ENCODE data around the gene COX15.

DNA sequence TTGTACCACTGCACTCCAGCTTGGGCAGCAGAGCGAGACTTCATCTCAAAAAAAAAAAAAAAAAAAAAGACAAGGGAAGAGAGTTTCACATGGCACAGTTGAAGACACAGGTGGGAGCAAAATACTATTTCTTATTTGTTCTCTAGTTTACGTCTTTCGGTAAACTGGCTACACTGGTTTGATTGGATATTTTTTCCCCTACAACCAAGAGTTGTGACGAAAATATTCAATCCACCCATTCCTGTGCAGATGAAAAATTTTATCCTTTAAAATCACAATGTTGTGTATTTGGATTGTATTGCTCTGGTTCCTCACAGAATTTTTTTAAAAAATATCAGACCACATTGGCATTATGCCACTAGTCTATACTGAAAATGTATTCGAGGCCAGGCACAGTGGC lies 36.0 kb upstream of the COX15 start:
- TF ChIP-seq NFIC (IDR thresholded peaks at IDR 0.05) (no peak), MAX (IDR thresholded peaks at IDR 0.05) (no peak), REST (IDR thresholded peaks at IDR 0.05; ENCODE audit: low read depth) (no peak), RAD21 (IDR thresholded peaks at IDR 0.05; ENCODE audit: low read depth) (no peak), TCF12 (IDR thresholded peaks at IDR 0.05; ENCODE audit: low read depth) (no peak), EGR1 (IDR thresholded peaks at IDR 0.05) (no peak), TEAD4 (IDR thresholded peaks at IDR 0.05) (no peak), YY1 (IDR thresholded peaks at IDR 0.05; ENCODE audit: low read depth) (no peak), CREB1 (IDR thresholded peaks at IDR 0.05; ENCODE audit: low read depth) (no peak), TAF1 (IDR thresholded peaks at IDR 0.05; ENCODE audit: low read depth) (no peak), EP300 (IDR thresholded peaks at IDR 0.05; ENCODE audit: borderline replicate concordance) (no peak), CEBPB (IDR thresholded peaks at IDR 0.05) (no peak), ZBTB7A (IDR thresholded peaks at IDR 0.05; ENCODE audit: low read depth) (no peak)
- TF ChIP-seq, protein P1, sequence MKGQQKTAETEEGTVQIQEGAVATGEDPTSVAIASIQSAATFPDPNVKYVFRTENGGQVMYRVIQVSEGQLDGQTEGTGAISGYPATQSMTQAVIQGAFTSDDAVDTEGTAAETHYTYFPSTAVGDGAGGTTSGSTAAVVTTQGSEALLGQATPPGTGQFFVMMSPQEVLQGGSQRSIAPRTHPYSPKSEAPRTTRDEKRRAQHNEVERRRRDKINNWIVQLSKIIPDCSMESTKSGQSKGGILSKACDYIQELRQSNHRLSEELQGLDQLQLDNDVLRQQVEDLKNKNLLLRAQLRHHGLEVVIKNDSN (IDR thresholded peaks at IDR 0.05) = no peak

Data from Ishikawa (cell line).